PC-9 (cell line): ENCODE results near the gene ZMYM4. TPM values are rescaled to one million over a fixed set of nuclear protein-coding genes. Genes with fewer than 3 reads are reported as not detected.

Source experiments
- BruUV-seq: library from RNA; stranded (reverse); fragments of 400-500 nt; replicated peaks from 2 replicates; lab custom pipeline; 2021; lab: Mats Ljungman, UMichigan
- CTCF ChIA-PET: fragments of 300-600 bp; sonication (Branson Sonifier 250); formaldehyde crosslinking; loops from one replicate; lab custom pipeline; 2022; ENCODE audit warnings: antibody characterized with exemption; lab: Charles Lee
- POLR2A ChIA-PET: fragments of 300-600 bp; sonication (Branson Sonifier 250); formaldehyde crosslinking; loops from one replicate; lab custom pipeline; 2022; ENCODE audit warnings: antibody characterized with exemption; ENCODE audit not compliant: unreplicated experiment; lab: Charles Lee
- DNase-seq, 2 experiments: peaks; one replicate each; pipeline versions ENCODE4 v3.0.0 to v3.0.0-alpha.2; 2015 to 2022; ENCODE audit warnings: mixed read lengths in 1 of 2
- H2AFZ ChIP-seq: fragments of 200-600 bp; sonication (generic); 2 replicates; pipeline ENCODE4 v1.8.1; 2017; ENCODE audit warnings: antibody characterized with exemption
- H3F3A ChIP-seq: fragments of 200-600 bp; sonication (generic); 2 replicates; pipeline ENCODE4 v1.8.1; 2017; ENCODE audit warnings: antibody characterized with exemption, mild to moderate bottlenecking, low read depth; ENCODE audit not compliant: insufficient read depth
- H3K27ac ChIP-seq: fragments of 200-600 bp; sonication (generic); 2 replicates; pipeline ENCODE4 v1.6.1; 2016; ENCODE audit warnings: mixed run types
- H3K27me3 ChIP-seq: fragments of 200-600 bp; sonication (generic); 2 replicates; pipeline ENCODE4 v1.6.1; 2016; ENCODE audit warnings: low read depth, mixed run types; ENCODE audit not compliant: insufficient read depth
- H3K36me3 ChIP-seq: fragments of 200-600 bp; sonication (generic); 2 replicates; pipeline ENCODE4 v1.6.1; 2016; ENCODE audit warnings: low read depth, mixed run types
- H3K4me1 ChIP-seq: fragments of 200-600 bp; sonication (generic); replicated peaks from 2 replicates; pipeline ENCODE4 v1.6.1; 2016; ENCODE audit warnings: mixed run types; ENCODE audit not compliant: insufficient read depth
- H3K4me2 ChIP-seq: fragments of 200-600 bp; sonication (generic); 2 replicates; pipeline ENCODE4 v1.6.1; 2017; ENCODE audit warnings: mixed run types
- H3K4me3 ChIP-seq: fragments of 200-600 bp; sonication (generic); 2 replicates; pipeline ENCODE4 v1.6.1; 2016; ENCODE audit warnings: mixed run types
- H3K79me2 ChIP-seq: fragments of 200-600 bp; sonication (generic); 2 replicates; pipeline ENCODE4 v1.6.1; 2017; ENCODE audit warnings: low read depth, mixed run types
- H3K9me2 ChIP-seq: fragments of 200-600 bp; sonication (generic); 2 replicates; pipeline ENCODE4 v1.8.1; 2017; ENCODE audit warnings: mild to moderate bottlenecking; ENCODE audit not compliant: insufficient read depth
- H3K9me3 ChIP-seq: fragments of 200-600 bp; sonication (generic); 2 replicates; pipeline ENCODE4 v1.8.1; 2016; ENCODE audit warnings: low read depth; ENCODE audit not compliant: insufficient read depth
- H4K20me1 ChIP-seq: fragments of 200-600 bp; sonication (generic); 2 replicates; pipeline ENCODE4 v1.8.1; 2017; ENCODE audit not compliant: insufficient read depth
- EZH2 ChIP-seq: fragments of 200-600 bp; sonication (generic); IDR thresholded peaks from 2 replicates; pipeline ENCODE4 v1.8.0; 2017; ENCODE audit warnings: antibody characterized with exemption, low read depth
- intact Hi-C: fragments of 100-400 bp; cut with micrococcal nuclease; formaldehyde crosslinking; loops from one replicate; pipeline ENCODE4 v1.10.0; 2022; ENCODE audit not compliant: unreplicated experiment
- total RNA-seq: library from RNA; stranded (reverse); gene quantifications from 2 replicates; pipeline ENCODE4 v1.2.3, GENCODE V29; 2021
- TF ChIP-seq, protein P1 (sequence below): fragments of 200-600 bp; sonication (generic); conservative IDR thresholded peaks from 2 replicates; pipeline ENCODE4 v1.6.1; 2017; ENCODE audit warnings: mixed run types, antibody characterized with exemption, mild to moderate bottlenecking, moderate library complexity

The ZMYM4 gene
- total RNA-seq, 1 experiment from 2014 or later, result 84.4 TPM

DNA sequence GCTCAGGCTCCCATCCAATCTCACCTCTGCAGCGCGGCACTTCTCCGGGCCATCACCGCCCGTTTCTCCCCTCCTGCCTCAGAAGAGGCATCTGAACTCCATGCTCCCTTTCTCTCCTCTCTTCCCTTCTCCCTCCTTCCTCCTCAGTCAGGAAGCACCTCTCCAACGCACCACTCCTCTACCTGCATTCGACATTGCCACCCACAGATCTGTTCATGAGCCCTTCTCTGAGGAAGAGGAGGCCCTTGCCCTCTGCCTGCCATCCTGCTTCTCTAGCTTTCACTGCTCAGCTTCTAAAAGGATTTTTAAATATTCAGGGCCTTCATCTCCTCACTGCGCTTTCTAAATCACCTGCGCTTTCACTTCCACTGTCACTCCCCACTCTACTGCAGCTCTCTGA, 168.7 kb downstream of the ZMYM4 start:
- no peak overlapping the region for H2AFZ ChIP-seq
- TF ChIP-seq, protein P1, sequence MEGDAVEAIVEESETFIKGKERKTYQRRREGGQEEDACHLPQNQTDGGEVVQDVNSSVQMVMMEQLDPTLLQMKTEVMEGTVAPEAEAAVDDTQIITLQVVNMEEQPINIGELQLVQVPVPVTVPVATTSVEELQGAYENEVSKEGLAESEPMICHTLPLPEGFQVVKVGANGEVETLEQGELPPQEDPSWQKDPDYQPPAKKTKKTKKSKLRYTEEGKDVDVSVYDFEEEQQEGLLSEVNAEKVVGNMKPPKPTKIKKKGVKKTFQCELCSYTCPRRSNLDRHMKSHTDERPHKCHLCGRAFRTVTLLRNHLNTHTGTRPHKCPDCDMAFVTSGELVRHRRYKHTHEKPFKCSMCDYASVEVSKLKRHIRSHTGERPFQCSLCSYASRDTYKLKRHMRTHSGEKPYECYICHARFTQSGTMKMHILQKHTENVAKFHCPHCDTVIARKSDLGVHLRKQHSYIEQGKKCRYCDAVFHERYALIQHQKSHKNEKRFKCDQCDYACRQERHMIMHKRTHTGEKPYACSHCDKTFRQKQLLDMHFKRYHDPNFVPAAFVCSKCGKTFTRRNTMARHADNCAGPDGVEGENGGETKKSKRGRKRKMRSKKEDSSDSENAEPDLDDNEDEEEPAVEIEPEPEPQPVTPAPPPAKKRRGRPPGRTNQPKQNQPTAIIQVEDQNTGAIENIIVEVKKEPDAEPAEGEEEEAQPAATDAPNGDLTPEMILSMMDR, result no peak
- no peak for TF ChIP-seq EZH2
- no peak for DNase-seq
- no peaks in the 10 kb centered on the region for H3K36me3 ChIP-seq
- no peaks in the 10 kb centered on the region for H3K27me3 ChIP-seq
- H3K4me3 ChIP-seq, result no peak overlapping the region
- no peaks in the 10 kb centered on the region for H3K9me2 ChIP-seq
- BruUV-seq, result no TSS peak
- intact Hi-C loops, result no loop called here
- H3K9me3 ChIP-seq, result no peaks in the 10 kb centered on the region
- ChIA-PET CTCF (no interaction called here), POLR2A (no interaction called here)
- peaks cover 9% of the 10 kb centered on the region; the same call in 1 of the 2 replicates for H3K4me1 ChIP-seq
- 0 out of 2 replicates have a peak, but pooled peaks cover 3% of the 10 kb centered on the region for H4K20me1 ChIP-seq
- no peak overlapping the region for H3K27ac ChIP-seq
- no peaks in the 10 kb centered on the region for H3K79me2 ChIP-seq
- no peak overlapping the region for H3K4me2 ChIP-seq
- peaks cover 4% of the 10 kb centered on the region; the same call in 1 of the 2 replicates for H3F3A ChIP-seq

DNA sequence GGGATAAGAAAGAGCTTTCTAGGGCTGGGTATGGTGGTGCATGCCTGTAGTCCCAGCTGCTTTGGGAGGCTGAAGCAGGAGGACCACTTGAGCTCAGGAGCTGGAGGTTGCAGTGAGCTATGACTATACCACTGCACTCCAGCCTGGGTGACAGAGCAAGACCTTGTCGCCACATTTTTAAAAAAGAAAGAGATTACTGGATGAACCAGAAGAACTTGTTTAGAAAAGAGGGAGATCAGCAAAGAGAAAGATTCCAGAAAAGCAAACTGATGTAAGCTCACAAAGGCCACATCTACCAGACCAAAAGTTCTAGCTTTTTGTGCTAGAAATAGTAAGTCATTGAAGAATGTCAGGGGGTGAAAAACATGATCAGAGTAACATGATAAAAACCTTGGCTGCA, 171.1 kb downstream of the ZMYM4 start:
- ChIA-PET POLR2A (interaction anchor here (0.5 to 0.7 kb wide), 2 partner anchors 358 to 455 kb away, joined by 4 to 12 read pairs; no protein-coding TSS in a partner anchor), CTCF (no interaction called here)
- TF ChIP-seq, protein P1, result no peak
- TF ChIP-seq EZH2, result no peak
- Histone ChIP-seq H3K9me3 (no peaks in the 10 kb centered on the region), H3K9me2 (no peaks in the 10 kb centered on the region), H4K20me1 (0 out of 2 replicates have a peak, but pooled peaks cover 3% of the 10 kb centered on the region), H2AFZ (no peak overlapping the region), H3K27ac (no peak overlapping the region), H3K4me3 (no peak overlapping the region), H3K36me3 (peaks cover 9% of the 10 kb centered on the region; the same call in 1 of the 2 replicates), H3F3A (peaks cover 4% of the 10 kb centered on the region; the same call in 1 of the 2 replicates), H3K79me2 (no peaks in the 10 kb centered on the region), H3K4me2 (no peak overlapping the region), H3K27me3 (no peaks in the 10 kb centered on the region), H3K4me1 (peaks cover 9% of the 10 kb centered on the region; the same call in 1 of the 2 replicates)
- DNase-seq, result peak in 1 of 2 experiments; percentile 44
- intact Hi-C loops, result no loop called here
- BruUV-seq, result no TSS peak

DNA sequence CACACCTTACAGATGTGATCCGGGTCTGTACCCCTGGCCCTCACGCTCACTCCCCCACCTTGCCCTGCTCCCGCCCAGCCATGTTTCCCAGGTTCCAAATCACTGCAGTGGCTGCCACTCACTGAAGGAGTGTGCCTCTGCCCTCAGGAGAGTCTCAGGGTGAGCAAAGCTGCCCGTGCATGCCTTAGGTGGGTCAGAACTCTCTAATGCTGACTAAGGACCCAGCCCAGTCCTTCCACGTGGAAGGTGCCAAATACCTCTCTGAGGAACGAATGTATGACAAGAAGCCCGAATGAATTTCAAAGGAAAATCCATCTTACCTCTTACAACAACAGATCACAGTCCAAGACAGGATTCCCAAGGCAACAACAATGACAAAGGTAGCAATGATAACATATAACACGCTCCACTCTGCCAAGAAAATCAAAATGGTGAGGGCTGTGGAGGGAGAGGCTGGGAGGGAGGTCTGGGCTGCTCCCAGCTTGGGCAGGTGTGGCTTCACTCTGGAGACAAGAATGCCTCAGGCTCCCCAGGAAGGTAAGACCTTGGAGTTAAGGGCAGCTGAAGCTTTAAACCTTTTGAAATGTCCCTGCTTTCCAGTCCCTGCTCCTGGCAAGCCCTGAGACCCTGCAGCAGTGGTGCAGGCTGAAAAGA, 173.5 kb downstream of the ZMYM4 start:
- H3K4me2 ChIP-seq, result no peak overlapping the region
- no peak overlapping the region for H2AFZ ChIP-seq

More for the DNA sequence above, 173.5 kb downstream of the ZMYM4 start:
- Histone ChIP-seq H3K27me3 (no peaks in the 10 kb centered on the region), H3F3A (peaks cover 4% of the 10 kb centered on the region; the same call in 1 of the 2 replicates), H3K9me3 (no peaks in the 10 kb centered on the region), H4K20me1 (0 out of 2 replicates have a peak, but pooled peaks cover 3% of the 10 kb centered on the region), H3K9me2 (no peaks in the 10 kb centered on the region), H3K79me2 (no peaks in the 10 kb centered on the region), H3K4me1 (peaks cover 9% of the 10 kb centered on the region; the same call in 1 of the 2 replicates), H3K4me3 (no peak overlapping the region), H3K27ac (no peak overlapping the region), H3K36me3 (peaks cover 9% of the 10 kb centered on the region; the same call in 1 of the 2 replicates)
- CTCF ChIA-PET, result no interaction called here
- TF ChIP-seq EZH2, result no peak
- TF ChIP-seq, protein P1, result no peak
- BruUV-seq, result no TSS peak
- POLR2A ChIA-PET, result no interaction called here
- intact Hi-C loops, result no loop called here
- no peak for DNase-seq
